HG02884 (cell line): ENCODE measurements around the gene ANKS6.
"Not testable (repeated sequence)": the region's sequence is repeated elsewhere in the genome, so short reads cannot be mapped to it uniquely, and the experiment has no call there.

ENCODE experiments used
- ATAC-seq: cut with Tn5 transposase; IDR thresholded peaks from one replicate; pipeline ENCODE4 v1.9.1; 2021; ENCODE audit warnings: mild to moderate bottlenecking, moderate library complexity; ENCODE audit not compliant: unreplicated experiment

The ANKS6 gene

GRCh38 chr9:98707166-98708102 is 88.9 kb downstream of the ANKS6 start:
- no peak for ATAC-seq

- ATAC-seq: no peak
Observed at GRCh38 chr9:98706651-98707165, 89.6 kb downstream of the ANKS6 start.

- no peak for ATAC-seq
Observed at GRCh38 chr9:98702835-98703380, 93.4 kb downstream of the ANKS6 start.

GRCh38 chr9:98702340-98702739 is 94.0 kb downstream of the ANKS6 start:
- ATAC-seq: no peak

GRCh38 chr9:98701576-98701975 is 94.8 kb downstream of the ANKS6 start:
- ATAC-seq: no peak

GRCh38 chr9:98700801-98701200 is 95.6 kb downstream of the ANKS6 start:
- no peak for ATAC-seq

- ATAC-seq: no peak
Observed at GRCh38 chr9:98698856-98699255, 97.5 kb downstream of the ANKS6 start.

GRCh38 chr9:98694943-98695342 is 101.4 kb downstream of the ANKS6 start:
- ATAC-seq: no peak

- ATAC-seq: no peak
Observed at GRCh38 chr9:98692392-98692791, 104.0 kb downstream of the ANKS6 start.

- ATAC-seq: no peak
Observed at GRCh38 chr9:98691890-98692289, 104.5 kb downstream of the ANKS6 start.

GRCh38 chr9:98690686-98691085 is 105.7 kb downstream of the ANKS6 start:
- ATAC-seq: no peak

GRCh38 chr9:98688710-98689495 is 107.5 kb downstream of the ANKS6 start:
- ATAC-seq: no peak

- no peak for ATAC-seq
Observed at GRCh38 chr9:98687911-98688310, 108.4 kb downstream of the ANKS6 start.

- ATAC-seq: no peak
Observed at GRCh38 chr9:98686961-98687855, 109.1 kb downstream of the ANKS6 start.

- ATAC-seq: not testable (repeated sequence)
Observed at GRCh38 chr9:98684816-98685215, 111.5 kb downstream of the ANKS6 start.
